Amniotic epithelial cell (primary cell): ENCODE measurements around the gene ZNF426.

Source experiments
- DNase-seq: peaks from one replicate; pipeline ENCODE4 v3.0.0-alpha.2; 2010; ENCODE audit warnings: low read depth

The ZNF426 gene

GRCh38 chr19:9498183-9498902 is 40.1 kb downstream of the ZNF426 start, which contains the start of gene ZNF560:
Gene ZNF560 (minus strand): TSS chr19:9498616. CDS start chr19:9475313, 23,303 bp downstream.
- DNase-seq = peak; percentile 49

GRCh38 chr19:9494096-9494495 is 44.3 kb downstream of the ZNF426 start:
- no peak for DNase-seq

DNA sequence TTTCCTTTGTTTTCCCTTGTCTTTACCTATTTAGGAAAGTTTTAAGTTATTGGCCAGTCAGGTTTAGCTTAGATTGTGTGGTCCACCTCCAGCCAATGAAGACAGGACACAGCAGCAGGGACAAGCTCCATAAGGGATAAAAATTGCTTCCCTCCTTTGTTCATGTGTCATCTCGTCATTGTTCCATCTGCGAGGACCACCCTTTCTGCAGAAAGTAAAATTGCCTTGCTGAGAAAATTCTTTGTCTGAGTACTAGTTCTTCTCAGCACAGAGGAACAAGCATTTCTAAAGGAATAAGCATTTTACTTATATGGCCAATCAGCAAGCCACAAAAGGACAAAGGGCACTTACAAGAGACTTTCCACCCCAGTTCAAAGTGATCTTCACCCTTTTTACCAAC is 51.4 kb downstream of the ZNF426 start:
- DNase-seq = no peak

- no peak for DNase-seq
Measured at GRCh38 chr19:9485140-9485539, 53.3 kb downstream of the ZNF426 start.

- no peak for DNase-seq
Measured at GRCh38 chr19:9474975-9475374, 63.5 kb downstream of the ZNF426 start.
